Natural killer cell treated with Interleukin-12 subunit alpha and Interleukin-12 subunit beta and Interleukin-15 and Interleukin-18, amount 100 ng/mL, for 72 hours (primary cell): Measurements from ENCODE around the gene REEP2. TPM values are rescaled to one million over a fixed set of nuclear protein-coding genes. Genes with fewer than 3 reads are reported as not detected.
"Not testable (repeated sequence)": the region's sequence is repeated elsewhere in the genome, so short reads cannot be mapped to it uniquely, and the experiment has no call there.

Experiments
- ATAC-seq, 2 donors: fragments of 150-1000 bp; cut with Tn5 transposase in 1 of 2; sonication (Bioruptor Pico), chemical (Tn5 transposase) in 1 of 2; 2 replicates each; pipeline ENCODE4 v1.10.0; 2021
- DNase-seq: peaks from one replicate; pipeline ENCODE4 v3.0.0; 2022; ENCODE audit warnings: low spot score
- H3K27ac Mint-ChIP-seq, 2 donors: 1 replicate in 1 of 2; 2 replicates in 1 of 2; pipeline ENCODE4 v1.8.0; 2022; ENCODE audit warnings: mixed read lengths in 2 of 2, mild to moderate bottlenecking in 1 of 2, moderate library complexity in 1 of 2
- H3K27me3 Mint-ChIP-seq, 2 donors: 1 replicate in 1 of 2; 2 replicates in 1 of 2; pipeline ENCODE4 v1.8.0; 2022; ENCODE audit warnings: mixed read lengths in 2 of 2
- H3K36me3 Mint-ChIP-seq: one replicate; pipeline ENCODE4 v1.8.0; 2022; ENCODE audit warnings: mixed read lengths
- H3K4me1 Mint-ChIP-seq, 2 donors: 1 replicate in 1 of 2; 2 replicates in 1 of 2; pipeline ENCODE4 v1.8.0; 2022; ENCODE audit warnings: low read depth in 2 of 2, mixed read lengths in 2 of 2, mild to moderate bottlenecking in 1 of 2
- H3K4me3 Mint-ChIP-seq: one replicate; pipeline ENCODE4 v1.8.0; 2022; ENCODE audit warnings: mixed read lengths
- H3K9me3 Mint-ChIP-seq: 2 replicates; pipeline ENCODE4 v1.8.0; 2022; ENCODE audit warnings: mixed read lengths
- total RNA-seq, 2 donors: library from RNA; stranded (reverse); gene quantifications; one replicate each; pipeline ENCODE4 v1.2.3, GENCODE V29; 2022

REEP2 gene
- under 1 TPM in 1 of 2 donors, not detected in 1; 0.75 TPM for total RNA-seq

DNA sequence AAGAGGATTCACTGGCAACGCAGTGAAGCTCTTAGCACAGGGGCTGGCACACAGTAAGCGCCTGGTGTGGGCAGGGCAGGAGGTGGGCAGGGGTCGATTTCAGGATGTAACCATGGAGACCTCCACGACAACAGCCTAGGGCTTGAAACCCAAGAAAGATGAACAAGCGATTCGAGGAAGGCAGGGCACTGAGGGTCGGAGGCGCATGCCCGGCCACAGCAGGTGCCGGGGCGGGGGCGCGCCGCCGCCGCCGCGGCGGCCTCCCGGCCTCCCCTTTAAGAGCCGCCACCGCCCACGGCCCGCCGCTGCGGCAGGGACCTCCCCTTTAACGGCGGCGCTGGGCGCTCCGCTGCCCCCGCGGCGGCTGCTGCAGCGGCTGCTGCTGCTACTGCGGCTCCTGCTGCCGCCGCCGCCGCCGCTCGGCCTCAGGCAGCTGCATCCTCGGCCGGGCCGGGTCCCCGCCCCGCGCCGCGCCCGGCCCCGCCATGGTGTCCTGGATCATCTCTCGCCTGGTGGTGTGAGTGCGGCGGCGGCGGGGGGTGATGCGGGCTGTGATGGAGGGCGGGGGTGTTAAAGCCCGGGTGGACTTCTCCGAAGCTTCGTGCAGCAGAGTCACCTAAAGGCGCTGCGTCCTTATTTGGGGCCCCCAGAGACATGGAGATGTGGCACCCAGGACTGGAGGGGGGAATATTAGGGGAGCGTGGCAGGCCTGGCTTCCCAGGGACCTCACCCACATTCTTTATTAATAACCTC lies at the start of gene REEP2:
TSS of gene REEP2 (plus strand) at position 334 of the 753 bp plus-strand sequence. CDS start at position 486, 152 bp downstream.
- ATAC-seq (peak; percentile 86 to 90), DNase-seq (peak; percentile 74)
- H3K36me3 Mint-ChIP-seq, result peaks cover 6% of the 10 kb centered on the region
- peak within 1 kb of the TSS; percentile 74 for H3K4me3 Mint-ChIP-seq
- H3K9me3 Mint-ChIP-seq, result no peaks in the 10 kb centered on the region
- no peak within 1 kb of the TSS for H3K27ac Mint-ChIP-seq
- H3K4me1 Mint-ChIP-seq, result peaks cover 11 to 23% of the 10 kb centered on the region in 2 donors
- H3K27me3 Mint-ChIP-seq, result no peaks in the 10 kb centered on the region

- Mint-ChIP-seq H3K4me3 (no peak overlapping the region), H3K4me1 (no peaks in the 10 kb centered on the region)
- no peak for DNase-seq
These were observed 49.5 kb upstream of the REEP2 start for GRCh38 chr5:138389332-138389731.

GRCh38 chr5:138389911-138390310 lies 48.9 kb upstream of the REEP2 start:
- H3K27ac Mint-ChIP-seq, ATAC-seq, H3K27me3 Mint-ChIP-seq, H3K4me1 Mint-ChIP-seq, DNase-seq, H3K9me3 Mint-ChIP-seq, H3K4me3 Mint-ChIP-seq: not testable (repeated sequence)
- H3K36me3 Mint-ChIP-seq, result peaks cover 23% of the 10 kb centered on the region

More at GRCh38 chr5:138389332-138389731, 49.5 kb upstream of the REEP2 start:
- H3K9me3 Mint-ChIP-seq, result no peaks in the 10 kb centered on the region
- H3K27ac Mint-ChIP-seq, result no peak overlapping the region
- ATAC-seq, result no peak
- H3K27me3 Mint-ChIP-seq, result no peaks in the 10 kb centered on the region
- peaks cover 17% of the 10 kb centered on the region for H3K36me3 Mint-ChIP-seq

DNA sequence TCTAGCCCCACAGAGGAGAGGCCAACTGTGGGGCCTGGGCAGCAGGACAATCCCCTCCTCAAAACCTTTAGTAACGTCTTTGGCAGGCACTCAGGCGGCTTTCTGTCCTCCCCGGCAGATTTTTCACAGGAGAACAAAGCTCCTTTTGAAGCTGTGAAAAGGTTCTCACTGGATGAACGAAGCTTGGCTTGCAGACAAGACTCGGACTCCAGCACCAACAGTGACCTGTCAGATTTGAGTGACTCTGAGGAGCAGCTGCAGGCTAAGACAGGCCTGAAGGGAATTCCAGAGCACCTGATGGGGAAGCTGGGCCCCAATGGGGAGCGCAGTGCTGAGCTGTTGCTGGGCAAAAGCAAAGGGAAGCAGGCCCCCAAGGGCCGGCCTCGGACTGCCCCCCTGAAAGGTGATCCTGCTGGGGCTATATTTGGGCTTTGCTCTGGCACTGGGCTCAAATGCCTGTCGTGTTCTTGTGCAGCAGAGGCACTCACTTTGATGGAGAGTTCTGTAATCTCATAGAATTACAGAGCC lies 46.9 kb upstream of the REEP2 start:
- Mint-ChIP-seq H3K27me3 (no peaks in the 10 kb centered on the region), H3K4me3 (no peak overlapping the region), H3K27ac (no peak overlapping the region), H3K4me1 (no peaks in the 10 kb centered on the region), H3K36me3 (peaks cover 24% of the 10 kb centered on the region), H3K9me3 (no peaks in the 10 kb centered on the region)
- DNase-seq (no peak), ATAC-seq (no peak)

DNA sequence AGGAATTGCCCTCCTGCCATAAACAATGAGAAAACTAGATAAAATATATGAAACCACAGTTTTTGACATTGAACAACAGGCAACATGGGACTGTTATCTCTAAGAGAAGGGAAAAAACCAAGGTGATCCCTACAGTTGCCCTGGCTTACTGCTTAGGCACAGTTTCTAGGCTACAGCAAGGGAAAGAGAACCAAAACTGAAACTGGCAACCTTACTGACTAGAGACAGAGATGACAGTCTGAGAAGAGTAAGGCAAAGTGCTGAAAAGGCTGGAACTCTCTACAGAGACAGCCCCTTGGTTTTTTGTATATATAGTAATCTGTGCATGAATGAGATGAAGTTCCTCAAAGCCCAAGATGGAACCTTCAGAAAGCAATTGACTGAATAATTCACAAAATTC lies 36.2 kb upstream of the REEP2 start:
- DNase-seq, result no peak
- H3K9me3 Mint-ChIP-seq, result no peaks in the 10 kb centered on the region
- peaks cover 4 to 5% of the 10 kb centered on the region in 2 donors for H3K4me1 Mint-ChIP-seq
- no peak overlapping the region for H3K27ac Mint-ChIP-seq
- no peaks in the 10 kb centered on the region for H3K27me3 Mint-ChIP-seq
- peaks cover 14% of the 10 kb centered on the region for H3K36me3 Mint-ChIP-seq
- no peak overlapping the region for H3K4me3 Mint-ChIP-seq
- ATAC-seq, result peak; percentile 59 to 68

DNA sequence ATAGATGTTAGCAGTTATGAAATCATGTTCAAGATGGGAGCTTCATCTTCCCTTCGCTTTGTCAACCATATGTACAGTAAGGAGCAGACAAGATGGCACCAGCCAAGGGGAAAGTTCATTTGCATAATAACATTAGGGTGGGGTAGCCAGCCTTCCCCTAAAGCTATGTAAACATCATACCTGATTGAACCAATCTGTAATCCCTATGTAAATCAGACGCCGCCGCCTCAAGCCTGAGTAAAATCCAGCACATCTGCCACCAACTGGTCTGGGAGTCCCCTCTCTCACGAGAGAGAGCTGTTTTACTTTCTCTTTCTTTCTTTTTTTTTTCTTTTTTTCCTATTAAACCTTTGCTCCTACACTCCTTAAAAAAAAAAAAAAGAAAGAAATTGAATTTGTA lies 30.8 kb upstream of the REEP2 start:
- Mint-ChIP-seq H3K36me3 (peaks cover 12% of the 10 kb centered on the region), H3K4me3 (peak overlapping the region; percentile 38), H3K4me1 (peaks cover 12 to 13% of the 10 kb centered on the region in 2 donors), H3K9me3 (no peaks in the 10 kb centered on the region), H3K27me3 (no peaks in the 10 kb centered on the region), H3K27ac (peak overlapping the region; percentile 34 to 86)
- ATAC-seq (peak; percentile 77 to 87), DNase-seq (no peak)

DNA sequence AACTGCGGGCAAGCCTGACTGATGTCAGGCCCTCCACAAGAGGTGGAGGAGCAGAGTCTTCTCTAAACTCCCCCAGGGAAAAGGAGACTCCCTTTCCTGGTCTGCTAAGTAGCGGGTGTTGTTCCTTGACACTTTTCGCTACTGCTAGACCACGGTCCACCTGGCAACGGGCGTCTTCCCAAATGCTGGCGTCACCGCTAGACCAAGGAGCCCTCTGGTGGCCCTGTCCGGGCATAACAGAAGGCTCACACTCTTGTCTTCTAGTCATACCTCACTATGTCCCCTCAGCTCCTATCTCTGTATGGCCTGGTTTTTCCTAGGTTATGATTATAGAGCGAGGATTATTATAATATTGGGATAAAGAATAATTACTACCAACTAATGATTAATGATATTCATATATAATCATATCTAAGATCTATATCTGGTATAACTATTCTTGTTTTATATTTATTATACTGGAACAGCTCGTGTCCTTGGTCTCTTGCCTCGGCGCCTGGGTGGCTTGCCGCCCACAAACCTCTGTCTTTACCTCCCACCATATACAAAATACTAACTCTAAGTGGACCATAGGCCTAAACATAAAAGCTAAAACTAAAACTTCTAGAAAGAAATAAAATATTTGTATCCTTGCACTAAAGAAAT lies 27.7 kb upstream of the REEP2 start:
- Mint-ChIP-seq H3K4me1 (peaks cover 12 to 13% of the 10 kb centered on the region in 2 donors), H3K36me3 (peaks cover 12% of the 10 kb centered on the region)
- not testable (repeated sequence) for ATAC-seq, DNase-seq, H3K27me3 Mint-ChIP-seq, H3K4me3 Mint-ChIP-seq, H3K9me3 Mint-ChIP-seq, H3K27ac Mint-ChIP-seq

DNA sequence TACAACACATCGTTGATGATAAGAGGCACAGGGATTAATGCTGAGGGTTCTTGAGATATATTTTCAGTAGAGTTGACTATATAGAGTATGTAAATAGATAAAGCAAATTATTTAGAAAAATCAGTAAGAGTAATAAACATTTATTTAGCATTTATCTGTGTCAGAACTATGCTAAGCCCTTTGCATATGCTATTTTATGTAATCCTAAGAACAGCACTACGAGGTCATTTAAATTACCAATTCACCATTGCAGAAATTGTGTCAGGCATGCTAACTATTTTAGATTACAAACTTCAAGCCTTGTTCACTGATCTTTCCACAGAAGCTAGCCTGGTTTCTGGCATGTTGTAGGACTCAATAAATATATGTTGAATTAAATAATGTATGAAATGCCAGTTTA lies 20.4 kb upstream of the REEP2 start:
- H3K9me3 Mint-ChIP-seq, result no peaks in the 10 kb centered on the region
- DNase-seq (no peak), ATAC-seq (no peak)
- H3K36me3 Mint-ChIP-seq, result peaks cover 22% of the 10 kb centered on the region
- H3K27ac Mint-ChIP-seq, result no peak overlapping the region
- no peak overlapping the region for H3K4me3 Mint-ChIP-seq
- H3K27me3 Mint-ChIP-seq, result no peaks in the 10 kb centered on the region
- no peaks in the 10 kb centered on the region for H3K4me1 Mint-ChIP-seq

GRCh38 chr5:138425079-138425478 lies 13.8 kb upstream of the REEP2 start:
- Mint-ChIP-seq H3K27me3 (no peaks in the 10 kb centered on the region), H3K36me3 (peaks cover 50% of the 10 kb centered on the region), H3K9me3 (no peaks in the 10 kb centered on the region), H3K4me1 (no peaks in the 10 kb centered on the region), H3K4me3 (no peak overlapping the region), H3K27ac (no peak overlapping the region)
- DNase-seq, result no peak
- ATAC-seq, result no peak

GRCh38 chr5:138435943-138436342 lies 2.9 kb upstream of the REEP2 start:
- peaks cover 11 to 23% of the 10 kb centered on the region in 2 donors for H3K4me1 Mint-ChIP-seq
- H3K4me3 Mint-ChIP-seq, result no peak overlapping the region
- DNase-seq, result no peak
- no peak for ATAC-seq
- H3K36me3 Mint-ChIP-seq, result peaks cover 6% of the 10 kb centered on the region
- H3K27me3 Mint-ChIP-seq, result no peaks in the 10 kb centered on the region
- no peak overlapping the region for H3K27ac Mint-ChIP-seq
- H3K9me3 Mint-ChIP-seq, result no peaks in the 10 kb centered on the region

DNA sequence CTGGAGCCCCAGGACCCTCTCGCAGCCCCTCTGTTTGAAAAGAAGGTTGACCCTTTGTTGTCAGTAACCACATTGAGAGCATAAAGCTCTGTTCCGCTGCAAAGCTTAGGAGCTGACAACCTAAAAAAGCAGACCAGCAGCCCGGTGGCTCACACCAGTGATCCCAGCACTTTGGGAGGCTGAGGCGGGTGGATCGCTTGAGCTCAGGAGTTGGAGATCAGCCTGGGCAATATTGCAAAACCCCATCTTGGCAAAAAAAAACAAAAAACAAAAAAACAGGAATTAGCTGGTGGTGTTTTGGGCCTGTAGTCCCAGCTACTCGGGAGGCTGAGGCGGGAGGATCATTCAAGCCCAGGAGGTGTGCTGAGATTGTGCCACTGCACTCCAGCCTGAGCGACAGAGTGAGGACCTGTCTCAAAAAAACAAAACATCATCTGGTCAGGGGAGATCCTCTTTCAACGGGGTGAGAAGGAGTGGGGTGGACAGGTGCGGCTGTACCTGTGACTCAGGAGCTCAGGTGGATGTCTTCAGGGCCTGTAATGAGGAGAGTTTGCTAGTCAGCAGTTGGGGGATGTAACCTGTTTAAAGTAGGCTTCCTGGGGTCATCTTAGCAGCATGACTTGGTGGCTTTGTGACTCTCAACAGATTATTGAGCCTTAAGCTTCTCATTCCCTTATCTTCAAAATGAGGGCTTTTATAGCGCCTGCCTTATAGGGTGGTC lies 694 bp upstream of the REEP2 start:
- ATAC-seq (no peak), DNase-seq (no peak)
- Mint-ChIP-seq H3K4me3 (peak overlapping the region; percentile 74), H3K27me3 (no peaks in the 10 kb centered on the region), H3K9me3 (no peaks in the 10 kb centered on the region), H3K36me3 (peaks cover 6% of the 10 kb centered on the region), H3K4me1 (peaks cover 11 to 23% of the 10 kb centered on the region in 2 donors), H3K27ac (no peak overlapping the region)

DNA sequence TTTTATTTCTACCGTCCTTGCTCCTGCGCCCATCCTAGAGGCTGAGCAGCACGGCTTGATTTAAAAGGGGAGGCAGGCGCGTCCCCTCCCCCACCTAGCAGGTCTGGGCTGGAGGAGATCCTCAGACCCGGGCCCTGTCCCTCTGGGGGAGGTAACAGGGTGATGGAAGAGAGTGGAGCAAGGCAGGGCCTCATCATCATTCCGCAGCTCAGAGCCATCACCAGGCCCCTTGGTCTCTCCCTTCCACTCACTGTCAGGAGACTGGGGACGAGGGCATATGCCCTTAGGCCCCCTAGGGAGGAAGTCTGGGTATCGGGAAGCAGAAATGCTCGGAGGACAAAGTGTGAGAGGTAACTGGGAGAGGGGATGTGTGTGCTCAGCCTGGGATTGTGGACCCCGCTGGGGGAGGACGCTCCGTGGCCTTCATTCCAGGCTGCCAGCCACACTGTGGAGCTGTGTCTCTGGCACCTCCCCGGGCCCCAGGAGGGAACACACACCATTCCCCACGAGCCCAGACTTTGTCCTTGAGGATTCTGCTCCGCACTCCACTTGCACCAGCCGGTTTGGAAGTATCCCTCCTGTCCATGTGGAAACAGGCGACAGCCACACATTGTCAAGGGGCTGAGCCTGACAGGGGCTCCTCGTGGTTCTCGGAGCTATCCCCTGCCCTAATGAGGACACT lies 761 bp downstream of the REEP2 start:
- DNase-seq, result no peak
- Mint-ChIP-seq H3K9me3 (no peaks in the 10 kb centered on the region), H3K36me3 (peaks cover 6% of the 10 kb centered on the region), H3K4me3 (peak overlapping the region; percentile 53), H3K27ac (no peak overlapping the region), H3K27me3 (no peaks in the 10 kb centered on the region), H3K4me1 (peaks cover 11 to 23% of the 10 kb centered on the region in 2 donors)
- no peak for ATAC-seq
